Activated naive CD4-positive, alpha-beta T cell (primary cell): ENCODE data around the gene KLHL33.
A peak's percentile ranks its signal among the peaks of the same experiment; 100 is the strongest.

Experiments
- DNase-seq, 4 experiments: peaks; one replicate each; lab custom pipeline; 2025; lab: John Stamatoyannopoulos, UW

Gene KLHL33

GRCh38 chr14:20435582-20436362, at the start of gene KLHL33:
TSS of gene KLHL33 (minus strand) at chr14:20436166. CDS start at chr14:20435811, 355 bp downstream.
- DNase-seq, result no peak

GRCh38 chr14:20482382-20482781, 46.4 kb upstream of the KLHL33 start:
- no peak for DNase-seq

- DNase-seq, result no peak
Measured at GRCh38 chr14:20478894-20479293, 42.9 kb upstream of the KLHL33 start.

DNA sequence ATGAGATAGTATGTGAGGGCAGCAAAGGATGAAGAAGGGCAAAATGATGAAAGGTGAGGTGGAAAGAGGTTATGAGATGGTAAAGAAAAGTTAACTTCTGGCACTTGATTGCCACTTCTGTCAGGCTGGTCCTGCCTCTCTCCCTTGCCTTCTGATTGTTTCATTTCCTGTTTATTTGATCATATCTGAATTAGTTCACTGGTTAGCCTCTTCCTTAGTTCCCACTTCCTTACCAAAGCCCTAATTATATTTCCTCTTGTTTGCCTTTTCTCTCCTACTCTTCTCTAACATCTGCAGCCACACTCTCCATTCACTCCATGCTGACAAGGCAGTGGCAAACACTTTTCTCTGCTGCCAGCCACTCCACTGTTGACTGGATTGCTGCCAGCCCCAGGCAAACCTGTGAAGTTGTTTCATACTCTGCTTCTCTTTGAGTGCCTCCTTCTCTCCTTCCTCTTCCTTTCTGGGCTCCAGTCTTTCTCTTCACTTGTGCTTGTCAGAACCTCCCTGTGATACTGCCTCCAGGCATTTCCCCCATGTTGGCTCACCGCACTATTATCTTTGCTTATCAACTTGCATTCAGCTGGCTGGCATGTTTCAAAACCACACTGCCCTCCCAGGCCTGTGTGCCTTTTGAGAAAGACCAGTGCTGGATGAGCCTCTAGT, 41.4 kb upstream of the KLHL33 start:
- peak in 1 of 4 experiments; percentile 23 for DNase-seq

DNA sequence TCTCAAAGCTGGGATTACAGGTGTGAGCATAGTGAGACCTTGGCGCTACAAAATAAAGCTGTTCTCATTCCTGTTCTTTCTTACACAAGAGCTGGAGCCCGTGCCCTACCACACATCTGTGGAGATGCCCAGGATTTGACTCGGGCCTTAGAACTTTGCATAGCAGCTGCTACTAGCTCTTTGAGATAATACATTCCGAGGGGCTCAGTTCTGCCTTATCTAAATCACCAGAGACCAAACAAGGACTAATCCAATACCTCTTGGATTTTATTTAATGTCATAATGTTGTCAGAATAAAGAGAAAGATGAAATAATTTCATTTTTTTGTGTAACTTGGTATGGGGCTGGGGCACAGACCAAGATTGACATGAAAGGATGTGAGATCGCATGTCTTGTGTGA, 40.8 kb upstream of the KLHL33 start:
- DNase-seq, result no peak

DNA sequence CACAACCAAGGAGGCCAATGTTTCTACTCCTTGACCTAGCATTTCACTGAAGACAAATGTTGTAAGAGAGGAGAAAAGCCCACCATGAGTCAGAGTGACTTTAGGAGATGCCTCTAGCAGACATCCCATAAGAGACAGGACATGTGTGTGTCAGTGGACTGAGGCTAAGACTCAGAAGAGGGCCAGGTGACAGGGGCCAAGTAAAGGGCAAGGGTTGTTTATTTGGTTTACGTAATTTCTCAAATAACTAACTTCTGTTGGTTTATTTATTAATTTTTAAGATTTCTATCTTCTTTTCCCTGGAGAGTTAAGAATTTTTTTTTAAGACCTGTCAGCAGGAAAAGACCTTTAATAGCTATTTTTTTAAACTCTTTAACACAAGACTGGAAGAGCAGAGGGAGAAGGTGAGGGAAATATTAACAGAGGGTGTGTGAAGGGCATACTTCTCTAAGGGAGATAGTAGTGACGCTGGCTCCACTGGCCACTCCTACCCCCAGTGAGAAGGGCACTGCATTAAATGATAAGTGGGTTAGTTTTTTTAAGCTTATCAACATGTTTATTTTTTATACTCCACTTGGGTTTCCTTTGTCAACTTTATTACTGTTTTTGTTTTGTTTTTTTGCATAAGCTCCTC, 36.7 kb upstream of the KLHL33 start:
- no peak for DNase-seq

- no peak for DNase-seq
Measured at GRCh38 chr14:20470603-20470901, 34.6 kb upstream of the KLHL33 start.

GRCh38 chr14:20469890-20470602, 34.1 kb upstream of the KLHL33 start:
- peak in 1 of 4 experiments; percentile 19 for DNase-seq

DNA sequence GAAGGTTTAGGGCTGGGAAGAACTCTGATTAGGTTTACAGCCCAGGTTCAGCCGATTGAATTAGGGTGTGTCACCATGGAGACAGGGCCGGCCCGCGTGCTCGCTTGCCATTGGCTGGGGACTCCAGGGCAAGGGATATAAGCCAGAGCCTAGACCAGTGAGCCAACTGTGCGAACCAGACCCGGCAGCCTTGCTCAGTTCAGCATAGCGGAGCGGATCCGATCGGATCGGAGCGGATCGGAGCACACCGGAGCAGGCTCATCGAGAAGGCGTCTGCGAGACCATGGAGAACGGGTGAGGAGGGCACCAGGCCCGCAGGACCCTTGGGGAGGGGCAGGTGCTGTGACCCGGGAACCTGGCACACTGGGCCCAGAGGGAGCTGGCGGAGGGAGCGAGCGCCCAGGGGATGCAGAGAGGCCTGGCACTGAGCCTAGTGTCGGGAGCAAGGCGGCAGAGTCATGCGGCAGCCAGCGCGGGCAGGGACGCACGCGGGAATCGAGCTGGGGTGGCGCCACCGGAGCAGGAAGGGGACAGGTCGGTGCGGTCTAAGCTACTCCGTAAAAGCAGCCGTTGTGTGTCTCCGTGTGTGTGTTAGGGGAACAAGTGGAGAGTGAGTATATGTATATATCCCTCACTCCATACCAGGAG, 33.4 kb upstream of the KLHL33 start, which contains the start of gene PNP:
TSS of gene PNP (plus strand) at position 165 of the 648 bp plus-strand sequence. CDS start at position 284, 119 bp downstream.
- peak; percentile 67 to 78 (median 75) for DNase-seq

DNA sequence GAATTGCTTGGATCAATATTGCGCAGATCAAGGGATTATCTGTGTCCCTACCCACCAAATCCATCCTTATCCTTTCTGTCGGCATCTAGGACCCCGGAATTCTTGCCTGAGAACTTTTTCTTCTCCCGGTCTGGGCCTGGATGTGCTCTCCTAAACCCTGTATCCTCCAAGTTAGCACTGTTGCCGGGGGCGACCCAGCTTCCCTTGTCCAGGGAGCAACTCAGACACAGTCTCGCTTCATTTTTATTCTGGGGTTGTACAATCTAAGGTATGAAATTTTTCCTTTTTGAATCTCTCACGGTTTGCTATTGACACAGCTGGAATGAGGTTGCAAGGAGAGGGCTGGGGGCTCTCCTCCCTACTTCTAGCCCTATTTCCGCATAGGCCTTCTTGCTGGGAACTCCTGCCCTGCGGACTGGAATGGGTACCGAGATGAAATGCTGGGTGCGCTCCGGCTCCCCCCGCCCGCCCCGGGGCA, 32.8 kb upstream of the KLHL33 start:
- no peak for DNase-seq

DNA sequence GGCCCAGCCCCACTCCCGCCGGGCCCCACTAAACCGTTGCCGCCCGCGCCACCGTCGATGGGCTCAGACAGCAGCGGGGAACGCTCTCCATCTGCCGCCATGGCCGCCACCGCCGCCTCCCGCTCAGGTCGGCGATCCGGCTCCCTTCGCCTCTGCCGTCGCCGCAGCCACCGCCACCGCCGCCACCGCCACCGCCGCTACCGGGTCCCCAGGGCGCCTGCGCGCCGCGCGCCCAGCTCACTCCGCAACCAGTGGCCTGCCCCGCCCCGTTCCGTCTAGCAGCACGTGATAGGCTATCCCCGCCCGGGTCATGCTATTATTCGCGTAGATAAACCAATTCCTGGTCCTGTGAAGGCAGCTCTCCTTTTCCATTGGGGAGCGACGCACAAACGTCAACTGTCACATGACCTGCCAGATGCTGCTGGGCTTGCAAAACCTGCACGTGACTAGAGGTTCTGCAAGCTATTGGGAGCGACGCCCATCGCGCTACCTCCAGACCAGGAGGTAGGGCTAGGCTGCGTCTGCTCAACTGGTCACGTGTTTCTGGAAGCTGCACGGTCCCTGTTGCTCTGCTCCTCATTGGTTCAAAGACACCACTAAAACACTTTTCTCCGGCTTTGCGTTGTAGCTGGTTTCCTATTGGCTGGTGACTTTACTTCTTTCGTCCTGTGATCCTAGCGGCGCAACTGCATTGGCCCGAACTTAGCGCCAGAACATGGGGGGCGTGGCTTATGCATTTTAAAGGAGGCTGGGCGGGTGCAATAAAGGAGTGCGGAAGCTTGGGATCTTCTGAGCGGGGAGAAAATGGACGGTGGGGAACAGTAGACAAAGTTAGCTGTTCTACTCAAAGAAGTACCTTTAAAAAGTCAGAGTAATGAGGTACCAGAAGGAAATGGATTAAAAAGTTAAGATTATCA, 25.5 kb upstream of the KLHL33 start, which contains the start of gene PIP4P1:
TSS of gene PIP4P1 (minus strand) at position 210 of the 917 bp plus-strand sequence. CDS start at position 101, 109 bp downstream.
- peak; percentile 95 to 97 (median 96) for DNase-seq

DNA sequence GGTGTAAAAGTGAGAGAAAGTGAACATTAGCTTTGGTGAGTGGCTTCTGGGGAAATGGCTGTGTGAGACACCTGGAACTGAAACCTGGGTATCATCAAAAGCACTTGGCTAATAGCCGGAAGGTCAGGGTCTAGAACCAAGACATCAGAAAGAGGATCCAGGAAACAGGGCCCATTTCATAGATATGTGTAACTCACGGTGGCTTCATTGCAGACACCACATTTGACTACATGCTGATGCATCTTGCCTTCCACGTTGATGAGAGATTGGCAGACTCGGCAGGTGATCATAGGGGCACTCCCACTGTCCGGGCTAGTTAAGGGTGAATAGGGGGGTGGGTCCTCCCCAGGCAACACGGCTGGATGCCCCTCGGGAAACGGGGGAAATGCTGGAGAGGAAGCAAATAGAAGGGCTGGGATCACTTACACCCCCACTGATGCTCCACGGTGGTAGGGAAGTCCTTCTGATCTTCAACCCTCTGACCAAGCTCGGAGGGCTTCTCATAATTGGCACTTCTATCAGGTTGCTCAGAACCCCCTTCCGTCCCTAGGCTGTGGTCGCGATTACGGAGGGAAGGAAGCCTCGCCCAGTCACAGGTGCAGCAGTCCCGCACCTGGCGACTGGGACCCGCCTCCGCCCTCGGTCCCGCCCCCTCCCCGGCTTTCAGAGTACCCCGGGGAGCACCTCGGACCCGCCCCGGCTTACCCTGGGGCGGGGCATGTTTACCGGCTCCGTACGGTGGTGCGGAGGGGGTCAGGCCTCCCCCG, 24.7 kb upstream of the KLHL33 start:
- DNase-seq, result peak in 2 of 4 experiments; percentile 33 to 64

- no peak for DNase-seq
Measured at GRCh38 chr14:20458031-20458789, 22.2 kb upstream of the KLHL33 start.

- no peak for DNase-seq
Measured at GRCh38 chr14:20456971-20457370, 21.0 kb upstream of the KLHL33 start.

DNA sequence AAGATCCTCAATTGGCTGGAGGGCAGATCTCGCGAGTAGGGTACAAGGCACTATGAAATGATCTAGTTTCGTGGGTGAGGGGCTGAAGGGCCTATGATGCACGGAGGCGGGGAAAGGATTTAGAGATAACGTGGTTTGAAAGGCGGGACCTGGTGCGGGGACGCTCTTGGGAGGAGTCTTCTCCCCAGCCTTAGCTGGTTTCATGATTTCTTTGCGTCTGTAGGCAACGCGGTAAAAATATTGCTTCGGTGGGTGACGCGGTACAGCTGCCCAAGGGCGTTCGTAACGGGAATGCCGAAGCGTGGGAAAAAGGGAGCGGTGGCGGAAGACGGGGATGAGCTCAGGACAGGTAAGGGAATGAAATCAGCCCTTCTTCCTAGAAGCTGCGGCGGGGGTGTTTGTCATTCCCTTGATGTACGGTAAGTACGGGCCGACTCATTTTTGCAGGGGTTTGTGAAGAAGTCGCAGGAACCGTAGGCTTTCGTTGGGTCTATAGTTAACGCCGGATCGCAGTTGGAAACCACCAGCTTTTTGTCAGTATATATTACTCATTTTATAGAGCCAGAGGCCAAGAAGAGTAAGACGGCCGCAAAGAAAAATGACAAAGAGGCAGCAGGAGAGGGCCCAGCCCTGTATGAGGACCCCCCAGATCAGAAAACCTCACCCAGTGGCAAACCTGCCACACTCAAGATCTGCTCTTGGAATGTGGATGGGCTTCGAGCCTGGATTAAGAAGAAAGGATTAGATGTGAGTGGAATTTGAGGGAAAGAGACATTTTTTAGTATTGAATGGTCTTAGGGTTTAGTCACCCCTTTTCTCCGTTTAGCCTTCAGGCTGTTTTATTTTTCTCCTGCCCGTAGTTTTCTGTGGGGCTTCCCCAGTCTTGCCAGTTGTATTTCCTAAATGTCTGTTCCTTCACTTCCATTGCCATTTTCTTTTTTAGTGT, 19.7 kb upstream of the KLHL33 start:
- DNase-seq, result no peak

DNA sequence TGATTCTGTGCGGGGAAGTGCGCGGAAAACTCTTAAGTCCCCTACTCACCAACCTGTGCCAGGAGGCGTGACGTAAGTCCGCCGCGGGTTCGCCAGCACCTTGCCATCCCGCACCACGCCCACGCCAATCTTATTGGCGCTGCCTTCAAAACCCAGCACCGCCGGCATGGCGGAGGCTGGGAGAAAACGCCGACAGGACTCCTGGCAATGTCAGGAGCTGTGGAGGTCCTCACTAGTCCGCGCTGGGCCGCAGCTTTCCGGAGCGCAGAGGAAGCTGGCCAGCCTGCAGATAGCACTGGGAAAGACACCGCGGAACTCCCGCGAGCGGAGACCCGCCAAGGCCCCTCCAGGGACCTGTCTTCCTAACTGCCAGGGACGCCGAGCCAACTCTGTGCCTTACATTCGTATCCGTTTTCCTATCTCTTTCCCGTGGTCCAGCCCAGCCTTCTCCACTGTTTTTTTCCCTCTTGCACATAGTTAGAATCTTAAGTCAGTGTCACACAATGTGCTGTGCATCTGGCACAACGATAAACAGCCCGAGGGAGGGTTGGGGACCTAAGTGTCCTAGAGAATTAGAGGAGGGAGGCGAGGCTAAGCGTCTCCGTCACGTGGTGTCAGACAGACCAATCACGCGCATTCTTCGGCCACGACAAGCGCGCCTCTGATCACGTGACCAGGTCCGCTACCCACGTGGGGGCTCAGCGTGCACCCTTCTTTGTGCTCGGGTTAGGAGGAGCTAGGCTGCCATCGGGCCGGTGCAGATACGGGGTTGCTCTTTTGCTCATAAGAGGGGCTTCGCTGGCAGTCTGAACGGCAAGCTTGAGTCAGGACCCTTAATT, 18.8 kb upstream of the KLHL33 start, which contains the start of the genes APEX1 and OSGEP:
TSS of gene APEX1 (plus strand) at position 711 of the 839 bp plus-strand sequence. CDS start 420 bp downstream, outside the sequence.
TSS of gene OSGEP (minus strand) at position 297 of the 839 bp plus-strand sequence. CDS start at position 168, 129 bp downstream.
- peak; percentile 84 to 95 (median 90) for DNase-seq
